Activated naive CD8-positive, alpha-beta T cell treated with anti-CD3 and anti-CD28 coated beads for 36 hours (primary cell): ENCODE measurements around the gene CCNDBP1. TPM values are rescaled to one million over a fixed set of nuclear protein-coding genes. Genes with fewer than 3 reads are reported as not detected.

Experiments
- DNase-seq: peaks from one replicate; pipeline ENCODE4 v3.0.0; 2021
- H3K27ac Mint-ChIP-seq: one replicate; pipeline ENCODE4 v1.8.0; 2022; ENCODE audit warnings: mild to moderate bottlenecking, moderate library complexity, mixed read lengths
- H3K27me3 Mint-ChIP-seq: one replicate; pipeline ENCODE4 v1.8.0; 2022; ENCODE audit warnings: mild to moderate bottlenecking, mixed read lengths
- H3K36me3 Mint-ChIP-seq: one replicate; pipeline ENCODE4 v1.8.0; 2021; ENCODE audit warnings: mild to moderate bottlenecking, mixed read lengths
- H3K4me1 Mint-ChIP-seq: one replicate; pipeline ENCODE4 v1.8.0; 2021; ENCODE audit warnings: mixed read lengths
- H3K4me3 Mint-ChIP-seq: one replicate; pipeline ENCODE4 v1.8.0; 2022; ENCODE audit warnings: mild to moderate bottlenecking, moderate library complexity, mixed read lengths
- H3K9me3 Mint-ChIP-seq: one replicate; pipeline ENCODE4 v1.8.0; 2022; ENCODE audit warnings: mixed read lengths
- total RNA-seq, 2 experiments: library from RNA; stranded (reverse); gene quantifications; one replicate each; pipeline ENCODE4 v1.2.3, GENCODE V29; 2021

CCNDBP1 gene
- total RNA-seq, 2 experiments from 2014 or later: 40.2 to 45.0 TPM

GRCh38 chr15:43241100-43241499 lies 55.9 kb downstream of the CCNDBP1 start:
- no peaks in the 10 kb centered on the region for H3K36me3 Mint-ChIP-seq
- H3K9me3 Mint-ChIP-seq: no peaks in the 10 kb centered on the region
- no peak overlapping the region for H3K4me3 Mint-ChIP-seq
- DNase-seq: no peak
- H3K4me1 Mint-ChIP-seq: peaks cover 16% of the 10 kb centered on the region
- H3K27me3 Mint-ChIP-seq: peaks cover 3% of the 10 kb centered on the region
- H3K27ac Mint-ChIP-seq: no peak overlapping the region

GRCh38 chr15:43242616-43243015 lies 57.4 kb downstream of the CCNDBP1 start:
- Mint-ChIP-seq H3K27ac (no peak overlapping the region), H3K9me3 (no peaks in the 10 kb centered on the region), H3K27me3 (peaks cover 3% of the 10 kb centered on the region), H3K4me3 (no peak overlapping the region), H3K4me1 (peaks cover 16% of the 10 kb centered on the region), H3K36me3 (no peaks in the 10 kb centered on the region)
- no peak for DNase-seq

DNA sequence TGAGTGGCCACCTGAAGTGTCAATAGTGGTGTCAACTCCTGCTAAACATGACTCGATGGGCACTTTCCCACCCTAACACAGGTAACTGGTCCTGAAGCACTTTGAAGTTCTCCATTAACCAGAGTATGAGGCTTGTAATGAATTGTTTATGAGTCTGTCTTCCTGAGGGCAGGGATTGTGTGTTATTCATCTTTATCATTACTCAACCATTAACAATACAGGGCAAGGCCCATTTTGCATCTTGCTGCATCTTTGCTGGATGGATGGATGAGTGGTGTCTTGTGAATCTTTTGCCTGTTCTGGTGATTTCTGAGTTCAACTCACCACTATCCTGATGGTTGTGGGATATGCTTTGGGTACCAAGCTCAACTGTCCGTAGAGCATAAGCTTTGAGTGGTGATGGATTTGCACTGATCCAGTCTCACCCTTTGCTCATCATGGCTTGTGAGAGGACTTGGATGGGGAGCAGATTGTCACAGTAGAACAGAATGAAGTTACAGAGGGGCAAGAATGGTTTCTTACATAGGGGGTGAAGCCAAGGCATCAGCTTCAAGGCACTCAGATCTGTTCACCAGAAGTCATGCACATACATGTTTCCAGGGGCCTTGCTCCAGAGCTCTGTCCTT lies 57.9 kb downstream of the CCNDBP1 start:
- Mint-ChIP-seq H3K27ac (no peak overlapping the region), H3K27me3 (peaks cover 3% of the 10 kb centered on the region), H3K4me3 (no peak overlapping the region), H3K36me3 (no peaks in the 10 kb centered on the region), H3K9me3 (no peaks in the 10 kb centered on the region), H3K4me1 (peaks cover 14% of the 10 kb centered on the region)
- DNase-seq: no peak

DNA sequence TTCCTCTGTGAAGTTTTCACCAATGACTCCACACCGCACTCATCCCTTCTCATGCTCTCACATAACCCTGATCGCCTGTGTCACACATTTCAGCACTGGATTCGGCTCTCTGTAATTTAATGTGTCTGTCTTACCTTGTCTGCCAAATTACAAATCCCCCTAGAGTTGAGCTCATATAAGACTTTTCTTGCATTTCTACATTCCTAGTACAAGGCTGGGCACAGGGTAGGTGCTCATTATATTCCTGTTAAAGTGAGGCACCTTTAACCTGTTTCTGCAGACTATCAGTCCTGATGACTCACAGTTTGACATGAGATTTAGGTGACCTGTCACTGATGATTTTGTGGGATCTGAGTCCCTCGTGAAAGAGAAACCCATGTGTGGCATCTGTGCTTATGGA lies 58.9 kb downstream of the CCNDBP1 start:
- peaks cover 3% of the 10 kb centered on the region for H3K27me3 Mint-ChIP-seq
- H3K4me3 Mint-ChIP-seq: no peak overlapping the region
- H3K36me3 Mint-ChIP-seq: no peaks in the 10 kb centered on the region
- no peak overlapping the region for H3K27ac Mint-ChIP-seq
- DNase-seq: no peak
- H3K4me1 Mint-ChIP-seq: peaks cover 12% of the 10 kb centered on the region
- no peaks in the 10 kb centered on the region for H3K9me3 Mint-ChIP-seq

DNA sequence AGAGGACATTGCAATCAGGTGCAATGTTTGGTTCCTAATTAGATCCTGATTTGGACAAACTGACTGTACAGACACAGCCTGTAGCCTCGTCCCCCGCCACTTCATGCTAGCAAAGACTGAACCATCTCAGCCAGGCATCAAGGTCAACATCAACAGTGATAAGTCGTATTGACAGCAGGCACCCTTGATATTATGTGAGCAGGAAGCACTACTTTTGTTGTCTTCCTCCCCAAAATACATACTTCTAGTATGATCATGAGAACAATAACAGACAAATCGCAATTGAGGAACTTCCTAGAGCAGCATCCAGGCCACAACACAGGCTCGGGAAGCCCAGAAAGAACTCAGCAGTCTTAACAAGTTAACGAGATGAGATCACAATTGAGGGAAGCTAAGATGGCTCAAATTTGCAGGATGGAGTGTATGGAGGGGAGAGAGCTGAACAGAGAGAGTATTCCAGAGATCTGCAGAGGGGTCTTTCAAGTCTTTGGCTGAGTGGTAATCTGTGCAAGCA lies 61.1 kb downstream of the CCNDBP1 start:
- Mint-ChIP-seq H3K4me1 (peaks cover 18% of the 10 kb centered on the region), H3K9me3 (no peaks in the 10 kb centered on the region), H3K27ac (no peak overlapping the region), H3K36me3 (no peaks in the 10 kb centered on the region), H3K27me3 (peaks cover 3% of the 10 kb centered on the region), H3K4me3 (no peak overlapping the region)
- DNase-seq: no peak

Other genes starting within 250 kb of the CCNDBP1 start
- 10 to 100 TPM; 27.5 to 31.3 TPM for gene UBR1, start 79.4 kb upstream of the CCNDBP1 start, total RNA-seq
- gene TMEM62, start 51.8 kb upstream of the CCNDBP1 start, total RNA-seq: 10 to 100 TPM; 13.8 to 13.9 TPM
- not detected for gene EPB42, start 35.6 kb downstream of the CCNDBP1 start, total RNA-seq
- gene TGM5, start 81.5 kb downstream of the CCNDBP1 start, total RNA-seq: under 1 TPM; 0.16 to 0.38 TPM
- gene TGM7, start 116.9 kb downstream of the CCNDBP1 start, total RNA-seq: not detected
- gene LCMT2, start 145.2 kb downstream of the CCNDBP1 start, total RNA-seq: 10 to 100 TPM; 12.4 to 14.3 TPM
- gene ZSCAN29, start 185.6 kb downstream of the CCNDBP1 start, total RNA-seq: 10 to 100 TPM; 23.2 to 26.8 TPM
- gene TUBGCP4, start 185.7 kb downstream of the CCNDBP1 start, total RNA-seq: 10 to 100 TPM; 38.0 to 38.3 TPM